ENCODE results near the gene GSDME. TPM values are rescaled to one million over a fixed set of nuclear protein-coding genes. Genes with fewer than 3 reads are reported as not detected.

GSDME gene
- total RNA-seq, 4 donors from 2014 or later = 3.1 to 5.2 (median 3.9) TPM

DNA sequence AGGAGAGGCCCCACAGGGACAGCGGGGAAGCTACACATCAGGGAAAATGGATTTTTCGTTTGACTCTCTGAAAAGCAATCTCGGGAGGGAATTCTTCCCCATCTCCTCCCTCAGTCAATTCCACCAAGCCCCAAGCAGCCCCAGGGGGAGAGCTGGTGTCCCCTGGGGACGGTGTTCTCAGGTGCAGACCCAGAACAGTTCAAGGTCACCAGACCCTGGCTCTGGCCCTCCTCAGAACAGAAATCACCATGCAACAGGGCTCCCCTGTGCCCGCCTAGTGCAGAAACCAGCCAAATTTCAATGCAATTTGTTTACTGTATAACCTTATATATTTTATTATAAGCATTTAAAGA is 34.1 kb downstream of the GSDME start:
- DNase-seq = no peak
- TF ChIP-seq CTCF (IDR thresholded peaks at IDR 0.05 in 4 of 5, conservative IDR thresholded peaks at IDR 0.05 in 1 of 5) (no peak), POLR2A (IDR thresholded peaks at IDR 0.05) (no peak)
- intact Hi-C loops (cut with DNase I; ENCODE audit: low total_unique reads) = loop anchor here (5.0 kb wide), 1 partner anchor 146 kb away; no protein-coding TSS in a partner anchor
- Histone ChIP-seq H3K4me1 (peaks cover 0 to 11% of the 10 kb centered on the region in 2 donors), H3K27ac (no peak overlapping the region), H3K27me3 (no peaks in the 10 kb centered on the region), H3K9me3 (no peaks in the 10 kb centered on the region), H3K36me3 (no peaks in the 10 kb centered on the region), H3K4me3 (no peak overlapping the region)
- no peak for ATAC-seq
- in situ Hi-C loops (cut with MboI; ENCODE audit: low sequenced_read_pairs in 4 of 4) = no loop called here

DNA sequence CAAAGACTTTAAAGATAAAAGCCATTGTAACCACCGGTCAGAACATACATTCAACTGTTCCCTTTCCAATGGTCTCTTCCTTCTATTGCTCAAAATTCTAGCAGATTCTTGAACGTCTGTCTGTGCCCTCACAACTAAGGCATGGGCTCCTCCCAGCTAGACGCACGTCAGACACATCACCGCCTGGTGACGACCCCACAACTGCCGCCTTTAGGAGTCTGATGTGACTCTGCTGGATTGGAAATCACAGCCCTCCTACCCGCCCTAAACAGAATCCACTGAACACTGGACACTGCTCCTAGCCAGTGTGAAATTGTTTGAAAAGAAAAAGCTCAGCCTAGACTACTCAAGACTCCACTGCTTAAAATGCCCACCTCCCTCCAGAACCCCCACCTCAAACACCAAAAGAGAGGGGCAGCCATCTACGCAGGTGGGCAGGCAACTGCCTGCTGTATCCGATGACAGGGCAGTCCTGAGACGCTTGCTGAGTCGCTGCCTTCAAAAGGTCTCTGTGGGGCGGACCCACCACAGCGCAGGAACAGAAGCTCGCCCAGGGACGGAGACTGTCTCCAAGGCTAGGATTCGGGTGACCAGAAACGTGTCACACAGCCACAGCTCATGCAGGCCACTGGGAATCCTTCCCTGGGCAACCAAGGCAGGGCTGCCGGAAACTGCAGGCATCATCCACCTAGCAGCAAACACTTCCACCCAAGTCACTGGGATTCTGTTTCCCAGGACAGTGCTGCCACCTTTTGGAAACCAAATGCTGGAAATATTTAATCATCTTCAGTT is 34.7 kb downstream of the GSDME start:
- Histone ChIP-seq H3K27me3 (no peaks in the 10 kb centered on the region), H3K27ac (no peak overlapping the region), H3K4me3 (no peak overlapping the region), H3K9me3 (no peaks in the 10 kb centered on the region), H3K4me1 (peaks cover 0 to 6% of the 10 kb centered on the region in 2 donors), H3K36me3 (no peaks in the 10 kb centered on the region)
- intact Hi-C loops (cut with DNase I; ENCODE audit: low total_unique reads) (loop anchor here (5.0 kb wide), 1 partner anchor 145 kb away; no protein-coding TSS in a partner anchor), in situ Hi-C loops (cut with MboI; ENCODE audit: low sequenced_read_pairs in 4 of 4) (no loop called here)
- ATAC-seq = peak; percentile 23 to 53
- no peak for DNase-seq
- TF ChIP-seq CTCF (IDR thresholded peaks at IDR 0.05 in 4 of 5, conservative IDR thresholded peaks at IDR 0.05 in 1 of 5) (peak in 3 of 5 experiments; percentile 12 to 41 (median 38)), POLR2A (IDR thresholded peaks at IDR 0.05) (no peak)

- ATAC-seq (no peak), DNase-seq (no peak)
- Histone ChIP-seq H3K27me3 (no peaks in the 10 kb centered on the region), H3K36me3 (no peaks in the 10 kb centered on the region), H3K4me3 (no peak overlapping the region), H3K9me3 (no peaks in the 10 kb centered on the region), H3K27ac (no peak overlapping the region), H3K4me1 (peaks cover 0 to under 1% of the 10 kb centered on the region in 2 donors)
- in situ Hi-C loops (cut with MboI; ENCODE audit: low sequenced_read_pairs in 4 of 4) = no loop called here
- no peak for TF ChIP-seq CTCF (IDR thresholded peaks at IDR 0.05 in 4 of 5, conservative IDR thresholded peaks at IDR 0.05 in 1 of 5)
- intact Hi-C loops (cut with DNase I; ENCODE audit: low total_unique reads) = loop anchor here (5.0 kb wide), 1 partner anchor 144 kb away; no protein-coding TSS in a partner anchor
Observed at GRCh38 chr7:24721481-24722001, 35.7 kb downstream of the GSDME start.

DNA sequence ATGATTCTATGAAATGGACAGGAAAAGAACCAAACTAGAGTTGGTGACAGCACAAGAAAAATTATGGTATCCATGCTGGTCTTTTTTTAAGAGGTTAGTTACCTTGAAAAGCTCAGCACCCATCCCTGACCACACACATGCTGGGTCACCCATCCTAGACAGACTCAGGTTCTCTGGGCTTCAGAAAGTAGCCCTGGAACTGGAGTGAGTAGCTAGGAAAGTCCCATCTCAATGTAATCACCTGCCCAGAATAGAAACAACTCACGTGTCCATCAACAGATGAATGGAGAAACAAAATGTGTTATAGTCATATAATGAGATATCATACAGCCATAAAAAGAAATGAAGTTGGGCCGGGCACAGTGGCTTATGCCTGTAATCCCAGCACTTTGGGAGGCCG is 37.0 kb downstream of the GSDME start:
- no peaks in the 10 kb centered on the region for H3K36me3 ChIP-seq
- no peak overlapping the region for H3K27ac ChIP-seq
- intact Hi-C loops (cut with DNase I; ENCODE audit: low total_unique reads) = loop anchor here (5.0 kb wide), 1 partner anchor 143 kb away; no protein-coding TSS in a partner anchor
- H3K27me3 ChIP-seq = no peaks in the 10 kb centered on the region
- peaks cover 0 to 8% of the 10 kb centered on the region in 2 donors for H3K4me1 ChIP-seq
- no peak overlapping the region for H3K4me3 ChIP-seq
- in situ Hi-C loops (cut with MboI; ENCODE audit: low sequenced_read_pairs in 4 of 4) = no loop called here
- no peaks in the 10 kb centered on the region for H3K9me3 ChIP-seq
- ATAC-seq (peak; percentile 39 to 48), DNase-seq (no peak)
- TF ChIP-seq POLR2A (IDR thresholded peaks at IDR 0.05) (no peak), CTCF (IDR thresholded peaks at IDR 0.05 in 4 of 5, conservative IDR thresholded peaks at IDR 0.05 in 1 of 5) (no peak)
